HEK293T (cell line): Measurements from ENCODE around the gene GAK.

Source experiments
- BHLHE40 ChIP-seq: fragments of 450-650 bp; IDR thresholded peaks from 2 replicates; pipeline ENCODE4 v1.6.1; 2016; ENCODE audit warnings: mild to moderate bottlenecking, moderate library complexity, borderline replicate concordance
- CTBP1 ChIP-seq: fragments of 450-650 bp; IDR thresholded peaks from 2 replicates; pipeline ENCODE4 v1.6.1; 2016; ENCODE audit warnings: borderline replicate concordance
- ELF4 ChIP-seq: fragments of 450-650 bp; IDR thresholded peaks from 2 replicates; pipeline ENCODE4 v1.6.1; 2017; ENCODE audit warnings: antibody characterized with exemption
- FOXA1 ChIP-seq: fragments of 450-650 bp; IDR thresholded peaks from 2 replicates; pipeline ENCODE4 v1.6.1; 2016; ENCODE audit warnings: mild to moderate bottlenecking
- FOXK2 ChIP-seq: fragments of 450-650 bp; IDR thresholded peaks from 2 replicates; pipeline ENCODE4 v1.6.1; 2016; ENCODE audit warnings: mild to moderate bottlenecking
- FOXM1 ChIP-seq: fragments of 450-650 bp; IDR thresholded peaks from 2 replicates; pipeline ENCODE4 v1.6.1; 2017; ENCODE audit warnings: mild to moderate bottlenecking, borderline replicate concordance
- HDGF ChIP-seq: fragments of 450-650 bp; IDR thresholded peaks from 2 replicates; pipeline ENCODE4 v1.6.1; 2017; ENCODE audit warnings: antibody characterized with exemption, borderline replicate concordance
- LEF1 ChIP-seq: fragments of 450-650 bp; IDR thresholded peaks from 2 replicates; pipeline ENCODE4 v1.6.1; 2017; ENCODE audit warnings: mild to moderate bottlenecking, borderline replicate concordance
- NFRKB ChIP-seq: fragments of 450-650 bp; IDR thresholded peaks from 2 replicates; pipeline ENCODE4 v1.6.1; 2016; ENCODE audit warnings: mild to moderate bottlenecking, moderate library complexity
- SP1 ChIP-seq: fragments of 450-650 bp; IDR thresholded peaks from 2 replicates; pipeline ENCODE4 v1.6.1; 2017
- TARDBP ChIP-seq: fragments of 450-650 bp; IDR thresholded peaks from 2 replicates; pipeline ENCODE4 v1.6.1; 2016

GRCh38 chr4:892780-893179, 39.3 kb downstream of the GAK start:
- TF ChIP-seq CTBP1: no peak
- no peak for TF ChIP-seq FOXA1
- TF ChIP-seq BHLHE40: no peak
- no peak for TF ChIP-seq FOXM1
- no peak for TF ChIP-seq FOXK2
- TF ChIP-seq TARDBP: no peak
- no peak for TF ChIP-seq HDGF
- no peak for TF ChIP-seq ELF4
- no peak for TF ChIP-seq SP1
- TF ChIP-seq NFRKB: no peak
- no peak for TF ChIP-seq LEF1
